ENCODE measurements around the gene BAAT.
"Not testable (repeated sequence)": the region's sequence is repeated elsewhere in the genome, so short reads cannot be mapped to it uniquely, and the experiment has no call there.

Gene BAAT

GRCh38 chr9:101365181-101365580 is 19.6 kb downstream of the BAAT start:
- DNase-seq = no peak

- DNase-seq = no peak
Observed at GRCh38 chr9:101362450-101362849, 22.4 kb downstream of the BAAT start.

GRCh38 chr9:101360647-101361046 is 24.2 kb downstream of the BAAT start:
- DNase-seq = no peak

GRCh38 chr9:101359679-101360078 is 25.1 kb downstream of the BAAT start:
- DNase-seq = no peak

- no peak for DNase-seq
Observed at GRCh38 chr9:101356619-101357018, 28.2 kb downstream of the BAAT start.

- DNase-seq = no peak
Observed at GRCh38 chr9:101354765-101355708, 29.8 kb downstream of the BAAT start.

GRCh38 chr9:101354143-101354764 is 30.6 kb downstream of the BAAT start:
- DNase-seq = no peak

- DNase-seq = no peak
Observed at GRCh38 chr9:101353683-101354082, 31.1 kb downstream of the BAAT start.

- no peak for DNase-seq
Observed at GRCh38 chr9:101352892-101353463, 31.8 kb downstream of the BAAT start.

- DNase-seq = no peak
Observed at GRCh38 chr9:101350285-101350684, 34.5 kb downstream of the BAAT start.

- DNase-seq = no peak
Observed at GRCh38 chr9:101342595-101342994, 42.2 kb downstream of the BAAT start.

- no peak for DNase-seq
Observed at GRCh38 chr9:101341958-101342357, 42.8 kb downstream of the BAAT start.

- no peak for DNase-seq
Observed at GRCh38 chr9:101337237-101337636, 47.6 kb downstream of the BAAT start.

GRCh38 chr9:101336091-101336490 is 48.7 kb downstream of the BAAT start:
- DNase-seq = no peak

- no peak for DNase-seq
Observed at GRCh38 chr9:101333926-101334702, 50.7 kb downstream of the BAAT start.

GRCh38 chr9:101333490-101333889 is 51.3 kb downstream of the BAAT start:
- DNase-seq = no peak

GRCh38 chr9:101332362-101332761 is 52.4 kb downstream of the BAAT start:
- no peak for DNase-seq

GRCh38 chr9:101327422-101327909 is 57.3 kb downstream of the BAAT start:
- not testable (repeated sequence) for DNase-seq

GRCh38 chr9:101326501-101326900 is 58.3 kb downstream of the BAAT start:
- no peak for DNase-seq

GRCh38 chr9:101326035-101326434 is 58.8 kb downstream of the BAAT start:
- DNase-seq = no peak

- no peak for DNase-seq
Observed at GRCh38 chr9:101325053-101325452, 59.8 kb downstream of the BAAT start.
